ENCODE data around the gene CD44. TPM values are rescaled to one million over a fixed set of nuclear protein-coding genes. Genes with fewer than 3 reads are reported as not detected.

The CD44 gene
- total RNA-seq, 4 donors from 2014 or later, result 19.5 to 32.5 (median 29.2) TPM

DNA sequence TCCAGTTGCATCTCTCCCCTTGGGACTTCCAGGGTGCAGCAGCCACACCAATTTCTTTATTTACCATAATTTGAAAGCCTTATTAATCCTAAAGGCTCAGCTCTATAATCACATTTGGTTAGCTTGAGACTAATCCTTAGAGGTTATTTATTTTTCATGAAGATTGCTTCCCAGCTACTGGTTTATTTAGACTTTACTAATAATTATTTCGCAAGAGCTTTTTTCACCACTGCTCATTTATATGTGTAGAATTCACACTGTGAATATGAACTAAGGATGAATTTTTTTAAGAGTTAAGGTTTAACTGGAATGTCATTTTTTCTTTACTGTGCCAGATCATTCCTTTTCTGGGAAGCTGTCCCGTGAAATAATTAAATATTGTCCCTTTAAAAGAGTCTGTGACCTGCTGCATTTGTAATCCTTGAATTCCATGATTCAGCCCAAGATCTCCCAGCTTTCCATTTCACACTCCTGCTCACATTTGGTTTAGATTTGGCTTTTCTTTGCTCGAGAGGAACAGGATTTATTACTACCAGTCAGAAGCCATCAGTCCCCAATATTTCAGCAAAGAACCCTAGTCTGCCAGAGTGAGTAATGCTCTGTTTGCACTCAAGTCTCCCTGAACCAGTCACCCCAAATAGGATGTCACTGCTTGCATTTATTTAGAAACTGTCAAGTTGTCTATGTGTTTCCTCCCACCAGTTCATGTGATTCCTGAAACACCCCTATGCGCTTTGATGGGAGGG is 4.4 kb upstream of the CD44 start:
- no peak for ATAC-seq
- no peak for TF ChIP-seq POLR2A (IDR thresholded peaks at IDR 0.05)
- TF ChIP-seq, protein P1, sequence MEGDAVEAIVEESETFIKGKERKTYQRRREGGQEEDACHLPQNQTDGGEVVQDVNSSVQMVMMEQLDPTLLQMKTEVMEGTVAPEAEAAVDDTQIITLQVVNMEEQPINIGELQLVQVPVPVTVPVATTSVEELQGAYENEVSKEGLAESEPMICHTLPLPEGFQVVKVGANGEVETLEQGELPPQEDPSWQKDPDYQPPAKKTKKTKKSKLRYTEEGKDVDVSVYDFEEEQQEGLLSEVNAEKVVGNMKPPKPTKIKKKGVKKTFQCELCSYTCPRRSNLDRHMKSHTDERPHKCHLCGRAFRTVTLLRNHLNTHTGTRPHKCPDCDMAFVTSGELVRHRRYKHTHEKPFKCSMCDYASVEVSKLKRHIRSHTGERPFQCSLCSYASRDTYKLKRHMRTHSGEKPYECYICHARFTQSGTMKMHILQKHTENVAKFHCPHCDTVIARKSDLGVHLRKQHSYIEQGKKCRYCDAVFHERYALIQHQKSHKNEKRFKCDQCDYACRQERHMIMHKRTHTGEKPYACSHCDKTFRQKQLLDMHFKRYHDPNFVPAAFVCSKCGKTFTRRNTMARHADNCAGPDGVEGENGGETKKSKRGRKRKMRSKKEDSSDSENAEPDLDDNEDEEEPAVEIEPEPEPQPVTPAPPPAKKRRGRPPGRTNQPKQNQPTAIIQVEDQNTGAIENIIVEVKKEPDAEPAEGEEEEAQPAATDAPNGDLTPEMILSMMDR (IDR thresholded peaks at IDR 0.05 in 4 of 5, conservative IDR thresholded peaks at IDR 0.05 in 1 of 5), result no peak

DNA sequence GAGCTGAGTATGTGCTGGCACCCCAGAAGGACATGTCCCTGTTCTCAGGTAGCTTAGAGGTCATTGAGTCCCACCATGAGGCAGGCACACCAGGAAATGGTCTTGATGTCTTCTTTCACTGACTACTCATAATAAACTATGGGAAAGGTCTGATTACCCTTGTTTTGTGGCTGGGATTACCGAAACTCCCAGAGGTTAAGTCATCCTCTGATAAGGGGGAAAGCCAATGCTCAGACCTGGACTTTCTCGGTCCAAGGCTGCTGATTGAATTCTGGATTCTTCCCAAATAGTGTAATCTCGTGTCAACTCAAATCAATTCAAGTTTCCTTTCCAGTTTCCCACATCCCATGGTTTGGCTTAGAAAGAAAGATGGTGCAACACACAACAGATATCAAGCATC is 3.7 kb upstream of the CD44 start:
- Histone ChIP-seq H3K4me1 (peaks cover 0 to 14% of the 10 kb centered on the region in 2 donors), H3K27ac (no peak overlapping the region), H3K27me3 (peaks cover 0 to 7% (median 0%) of the 10 kb centered on the region in 3 donors), H3K4me3 (no peak overlapping the region), H3K36me3 (no peaks in the 10 kb centered on the region), H3K9me3 (no peaks in the 10 kb centered on the region)
- ATAC-seq (no peak), DNase-seq (no peak)
- intact Hi-C loops (cut with DNase I; ENCODE audit: low total_unique reads) (no loop called here), in situ Hi-C loops (cut with MboI; ENCODE audit: low sequenced_read_pairs in 4 of 4) (loop anchor here in 1 of 4 donors (25.0 kb wide), 1 partner anchor 148 kb away; no protein-coding TSS in a partner anchor)
- TF ChIP-seq, protein P1 (IDR thresholded peaks at IDR 0.05 in 4 of 5, conservative IDR thresholded peaks at IDR 0.05 in 1 of 5), result no peak
- TF ChIP-seq POLR2A (IDR thresholded peaks at IDR 0.05), result no peak

More for the DNA sequence above, 4.4 kb upstream of the CD44 start:
- no peak overlapping the region for H3K27ac ChIP-seq
- DNase-seq, result no peak
- intact Hi-C loops (cut with DNase I; ENCODE audit: low total_unique reads), result no loop called here
- peaks cover 0 to 7% (median 0%) of the 10 kb centered on the region in 3 donors for H3K27me3 ChIP-seq
- no peak overlapping the region for H3K4me3 ChIP-seq
- no peaks in the 10 kb centered on the region for H3K36me3 ChIP-seq
- no peaks in the 10 kb centered on the region for H3K9me3 ChIP-seq
- peaks cover 0 to 10% of the 10 kb centered on the region in 2 donors for H3K4me1 ChIP-seq
- in situ Hi-C loops (cut with MboI; ENCODE audit: low sequenced_read_pairs in 4 of 4), result loop anchor here in 1 of 4 donors (25.0 kb wide), 1 partner anchor 147 kb away; no protein-coding TSS in a partner anchor

DNA sequence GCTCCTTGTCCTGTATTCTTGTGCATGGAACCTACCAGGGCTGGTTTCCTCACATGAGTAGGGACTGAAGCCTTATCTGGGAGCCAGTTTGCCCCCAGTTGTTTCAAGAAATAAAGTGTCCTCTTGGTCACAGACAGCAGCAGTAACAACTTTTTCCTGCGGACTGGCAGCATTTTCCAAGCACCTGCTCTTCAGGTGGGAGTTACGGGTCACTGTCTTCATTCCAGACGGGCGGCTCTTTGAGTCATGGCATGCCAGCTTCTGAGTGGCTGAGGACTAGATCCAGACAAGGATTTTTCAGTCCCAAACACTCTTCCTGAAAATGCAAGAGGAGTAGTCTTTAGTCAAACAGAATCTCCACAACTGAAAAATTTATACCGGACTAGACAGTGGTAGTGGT is 2.7 kb upstream of the CD44 start:
- no peak for ATAC-seq
- in situ Hi-C loops (cut with MboI; ENCODE audit: low sequenced_read_pairs in 4 of 4), result loop anchor here in 1 of 4 donors (25.0 kb wide), 1 partner anchor 149 kb away; no protein-coding TSS in a partner anchor

DNA sequence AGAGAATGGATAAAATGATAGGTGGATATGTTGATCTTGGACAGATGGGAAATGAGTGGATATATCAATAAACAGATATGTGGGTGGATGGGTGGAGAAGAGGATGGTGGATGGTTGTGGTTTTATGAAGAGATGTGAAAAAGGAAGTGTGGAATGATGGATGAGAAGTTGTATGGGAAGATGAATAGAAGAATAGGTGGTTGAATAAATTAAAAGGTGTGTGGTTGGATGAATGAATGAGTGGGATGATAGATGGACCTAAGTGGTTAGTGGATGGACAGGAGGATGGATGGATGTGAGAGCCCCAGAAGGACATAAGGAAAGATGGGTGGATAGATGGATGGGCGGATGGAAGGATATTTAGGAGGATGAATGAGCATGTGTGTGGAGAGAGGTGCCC is 913 bp upstream of the CD44 start:
- ATAC-seq, result no peak
- intact Hi-C loops (cut with DNase I; ENCODE audit: low total_unique reads), result no loop called here
- TF ChIP-seq, protein P1 (IDR thresholded peaks at IDR 0.05 in 4 of 5, conservative IDR thresholded peaks at IDR 0.05 in 1 of 5), result no peak
- no peak for TF ChIP-seq POLR2A (IDR thresholded peaks at IDR 0.05)

More for the DNA sequence above, 2.7 kb upstream of the CD44 start:
- no peak overlapping the region for H3K4me3 ChIP-seq
- no peak for DNase-seq
- peaks cover 0 to 14% of the 10 kb centered on the region in 2 donors for H3K4me1 ChIP-seq
- H3K27me3 ChIP-seq, result peaks cover 0 to 7% (median 0%) of the 10 kb centered on the region in 3 donors
- no peak for TF ChIP-seq POLR2A (IDR thresholded peaks at IDR 0.05)
- TF ChIP-seq, protein P1 (IDR thresholded peaks at IDR 0.05 in 4 of 5, conservative IDR thresholded peaks at IDR 0.05 in 1 of 5), result no peak
- no peak overlapping the region for H3K27ac ChIP-seq
- H3K36me3 ChIP-seq, result no peaks in the 10 kb centered on the region
- no peaks in the 10 kb centered on the region for H3K9me3 ChIP-seq
- intact Hi-C loops (cut with DNase I; ENCODE audit: low total_unique reads), result no loop called here

More for the DNA sequence above, 913 bp upstream of the CD44 start:
- Histone ChIP-seq H3K9me3 (no peaks in the 10 kb centered on the region), H3K36me3 (no peaks in the 10 kb centered on the region), H3K27ac (peak overlapping the region in 3 of 4 donors; percentile 74 to 82 (median 78)), H3K4me1 (peaks cover 4 to 14% of the 10 kb centered on the region in 2 donors), H3K4me3 (peak overlapping the region in 1 of 4 donors; percentile 74), H3K27me3 (peaks cover 0 to 7% (median 0%) of the 10 kb centered on the region in 3 donors)
- in situ Hi-C loops (cut with MboI; ENCODE audit: low sequenced_read_pairs in 4 of 4), result loop anchor here in 1 of 4 donors (25.0 kb wide), 1 partner anchor 151 kb away; no protein-coding TSS in a partner anchor
- no peak for DNase-seq

Data from gastrocnemius medialis (tissue), 4 donors.